Mesendoderm (in vitro differentiated cells): ENCODE results near the gene PRIM2.
"Not testable (repeated sequence)": the region's sequence is repeated elsewhere in the genome, so short reads cannot be mapped to it uniquely, and the experiment has no call there.

Experiments
- DNase-seq: peaks from one replicate; pipeline ENCODE4 v3.0.0; 2013
- H2AK5ac ChIP-seq: 2 replicates; pipeline ENCODE4 v1.6.1; 2013; ENCODE audit warnings: low read length, inconsistent platforms
- H2BK120ac ChIP-seq: 2 replicates; pipeline ENCODE4 v1.6.1; 2013; ENCODE audit warnings: low read depth, mild to moderate bottlenecking, low read length, moderate library complexity, mixed read lengths
- H2BK15ac ChIP-seq: replicated peaks from 2 replicates; pipeline ENCODE4 v1.6.1; 2013; ENCODE audit warnings: low read depth, mild to moderate bottlenecking, moderate library complexity
- H2BK5ac ChIP-seq: 2 replicates; pipeline ENCODE4 v1.6.1; 2013; ENCODE audit warnings: low read length, inconsistent platforms
- H3K18ac ChIP-seq: 2 replicates; pipeline ENCODE4 v1.6.1; 2013; ENCODE audit warnings: mild to moderate bottlenecking, low read length, mixed read lengths
- H3K23ac ChIP-seq: one replicate; pipeline ENCODE4 v1.6.1; 2013; ENCODE audit warnings: low read length
- H3K27ac ChIP-seq: 2 replicates; pipeline ENCODE4 v1.5.1; 2013; ENCODE audit warnings: low read depth, mild to moderate bottlenecking, inconsistent platforms, low read length, moderate library complexity
- H3K27me3 ChIP-seq: 2 replicates; pipeline ENCODE4 v1.6.1; 2013; ENCODE audit warnings: low read length, control low read depth, mild to moderate bottlenecking, inconsistent platforms; ENCODE audit not compliant: insufficient read depth, poor library complexity
- H3K36me3 ChIP-seq: 2 replicates; pipeline ENCODE4 v1.6.1; 2013; ENCODE audit warnings: low read length, inconsistent platforms; ENCODE audit not compliant: control insufficient read depth, insufficient read depth
- H3K4ac ChIP-seq: one replicate; pipeline ENCODE4 v1.6.1; 2013; ENCODE audit warnings: low read depth, mild to moderate bottlenecking, low read length, moderate library complexity
- H3K4me1 ChIP-seq: 2 replicates; pipeline ENCODE4 v1.6.1; 2013; ENCODE audit warnings: low read depth, low read length, inconsistent platforms; ENCODE audit not compliant: control insufficient read depth
- H3K4me2 ChIP-seq: 2 replicates; pipeline ENCODE4 v1.6.1; 2013; ENCODE audit warnings: low read length
- H3K4me3 ChIP-seq: 2 replicates; pipeline ENCODE4 v1.5.1; 2013; ENCODE audit warnings: mild to moderate bottlenecking, low read length
- H3K56ac ChIP-seq: one replicate; pipeline ENCODE4 v1.6.1; 2013; ENCODE audit warnings: low read length
- H3K79me1 ChIP-seq: 2 replicates; pipeline ENCODE4 v1.6.1; 2013; ENCODE audit warnings: low read length, inconsistent platforms
- H3K79me2 ChIP-seq: 2 replicates; pipeline ENCODE4 v1.6.1; 2013; ENCODE audit warnings: mild to moderate bottlenecking, low read length; ENCODE audit not compliant: control insufficient read depth, insufficient read depth
- H3K9ac ChIP-seq: 2 replicates; pipeline ENCODE4 v1.6.1; 2013; ENCODE audit warnings: low read length, inconsistent platforms
- H4K5ac ChIP-seq: one replicate; pipeline ENCODE4 v1.6.1; 2013; ENCODE audit warnings: low read length
- H4K8ac ChIP-seq: one replicate; pipeline ENCODE4 v1.6.1; 2013; ENCODE audit warnings: low read depth, mild to moderate bottlenecking, control low read depth, low read length, moderate library complexity
- WGBS: extraction: QIAGEN DNeasy Blood & Tissue Kit; methylation state at CpG from one replicate; pipeline ENCODE4 v1.1.7; 2013; ENCODE audit warnings: low lambda C conversion rate, missing lambda C conversion rate; ENCODE audit not compliant: insufficient coverage; ENCODE audit errors: extremely low coverage; 5-methylcytosine and 5-hydroxymethylcytosine counted together

The PRIM2 gene

GRCh38 chr6:57305107-57305506 lies 12.3 kb upstream of the PRIM2 start:
- Histone ChIP-seq H3K4me2 (no peak overlapping the region), H3K4ac (no peak overlapping the region), H2BK120ac (no peak overlapping the region), H2AK5ac (no peak overlapping the region), H3K4me3 (no peak overlapping the region), H3K23ac (no peak overlapping the region), H3K18ac (no peak overlapping the region), H3K27ac (no peak overlapping the region), H4K5ac (no peak overlapping the region), H3K56ac (no peak overlapping the region), H2BK5ac (no peak overlapping the region), H3K36me3 (no peaks in the 10 kb centered on the region), H3K27me3 (no peaks in the 10 kb centered on the region), H3K79me2 (no peaks in the 10 kb centered on the region), H4K8ac (no peak overlapping the region), H3K9ac (no peak overlapping the region), H3K79me1 (no peaks in the 10 kb centered on the region), H2BK15ac (no peak overlapping the region), H3K4me1 (no peaks in the 10 kb centered on the region)
- no peak for DNase-seq
- WGBS: no CpG with 5 or more reads among the region's 3 CpGs

DNA sequence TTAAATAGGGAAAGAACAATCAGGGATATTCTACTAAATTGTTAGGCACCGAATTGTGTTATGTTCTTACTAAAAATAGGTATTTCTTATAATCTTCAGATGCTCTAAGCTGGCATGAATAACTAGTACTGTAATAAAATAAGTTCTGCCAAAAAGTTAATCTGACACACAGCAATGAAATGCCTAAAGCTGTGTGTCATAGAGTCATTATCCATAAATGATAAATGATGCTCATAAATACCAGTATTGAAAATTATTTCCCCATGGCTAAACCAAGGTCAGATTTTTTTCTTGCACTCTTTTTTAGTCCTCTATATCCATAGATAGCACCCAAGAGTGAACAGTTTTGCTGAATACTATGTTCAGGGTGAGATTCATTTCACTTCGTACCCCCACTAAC lies 11.7 kb upstream of the PRIM2 start:
- Histone ChIP-seq H3K27me3 (no peaks in the 10 kb centered on the region), H3K4me1 (no peaks in the 10 kb centered on the region), H2BK120ac (no peak overlapping the region), H3K79me2 (no peaks in the 10 kb centered on the region), H3K79me1 (no peaks in the 10 kb centered on the region), H4K5ac (no peak overlapping the region), H3K18ac (no peak overlapping the region), H3K4ac (no peak overlapping the region), H3K36me3 (no peaks in the 10 kb centered on the region), H3K4me3 (no peak overlapping the region), H3K4me2 (no peak overlapping the region), H3K27ac (no peak overlapping the region), H3K56ac (no peak overlapping the region), H2BK15ac (no peak overlapping the region), H3K23ac (no peak overlapping the region), H3K9ac (no peak overlapping the region), H4K8ac (no peak overlapping the region), H2AK5ac (no peak overlapping the region), H2BK5ac (no peak overlapping the region)
- no CpG with 5 or more reads among the region's 2 CpGs for WGBS
- DNase-seq: no peak

DNA sequence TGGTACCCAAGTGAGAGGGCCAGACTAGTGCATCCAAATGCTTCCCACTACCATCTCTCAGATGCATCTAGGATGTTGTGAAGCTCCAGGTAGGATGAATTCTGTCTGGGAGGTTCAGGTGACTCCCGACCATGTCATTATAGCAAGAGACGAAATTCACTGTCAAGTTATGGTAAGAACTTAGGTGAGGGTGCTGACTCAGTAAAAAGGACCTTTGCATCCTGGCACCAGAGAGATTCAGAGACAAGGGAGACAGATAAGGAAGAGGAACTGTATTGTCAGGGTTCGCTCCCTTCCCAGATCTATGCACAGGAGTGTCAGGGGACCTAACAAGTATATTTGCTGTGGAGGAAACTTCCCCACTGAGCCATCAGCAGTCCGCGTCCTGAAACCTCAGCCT lies 11.2 kb upstream of the PRIM2 start:
- Histone ChIP-seq H2BK5ac (no peak overlapping the region), H3K56ac (no peak overlapping the region), H2AK5ac (no peak overlapping the region), H3K27ac (no peak overlapping the region), H3K18ac (no peak overlapping the region), H3K79me2 (no peaks in the 10 kb centered on the region), H3K9ac (no peak overlapping the region), H3K36me3 (no peaks in the 10 kb centered on the region), H2BK15ac (no peak overlapping the region), H3K4me3 (no peak overlapping the region), H3K4me1 (no peaks in the 10 kb centered on the region), H3K4me2 (no peak overlapping the region), H3K4ac (no peak overlapping the region), H3K23ac (no peak overlapping the region), H2BK120ac (no peak overlapping the region), H4K5ac (no peak overlapping the region), H3K27me3 (no peaks in the 10 kb centered on the region), H3K79me1 (no peaks in the 10 kb centered on the region), H4K8ac (no peak overlapping the region)
- DNase-seq: no peak
- no CpG with 5 or more reads among the region's 5 CpGs for WGBS

- no peak overlapping the region for H3K9ac ChIP-seq
- H2BK5ac ChIP-seq: no peak overlapping the region
- H3K4me3 ChIP-seq: no peak overlapping the region
- no peak overlapping the region for H4K8ac ChIP-seq
- H3K36me3 ChIP-seq: no peaks in the 10 kb centered on the region
- no peak overlapping the region for H3K4ac ChIP-seq
- H3K18ac ChIP-seq: no peak overlapping the region
- no peak overlapping the region for H3K27ac ChIP-seq
- H3K79me2 ChIP-seq: no peaks in the 10 kb centered on the region
- no peaks in the 10 kb centered on the region for H3K27me3 ChIP-seq
- H3K23ac ChIP-seq: no peak overlapping the region
- H2BK15ac ChIP-seq: no peak overlapping the region
- H3K4me1 ChIP-seq: no peaks in the 10 kb centered on the region
- no peak for DNase-seq
- H3K4me2 ChIP-seq: no peak overlapping the region
- H3K56ac ChIP-seq: no peak overlapping the region
- H2AK5ac ChIP-seq: no peak overlapping the region
- H3K79me1 ChIP-seq: no peaks in the 10 kb centered on the region
- H2BK120ac ChIP-seq: no peak overlapping the region
- no peak overlapping the region for H4K5ac ChIP-seq
- WGBS: no CpG with 5 or more reads among the region's 1 CpG
Observed at GRCh38 chr6:57307850-57308249, 9.6 kb upstream of the PRIM2 start.

DNA sequence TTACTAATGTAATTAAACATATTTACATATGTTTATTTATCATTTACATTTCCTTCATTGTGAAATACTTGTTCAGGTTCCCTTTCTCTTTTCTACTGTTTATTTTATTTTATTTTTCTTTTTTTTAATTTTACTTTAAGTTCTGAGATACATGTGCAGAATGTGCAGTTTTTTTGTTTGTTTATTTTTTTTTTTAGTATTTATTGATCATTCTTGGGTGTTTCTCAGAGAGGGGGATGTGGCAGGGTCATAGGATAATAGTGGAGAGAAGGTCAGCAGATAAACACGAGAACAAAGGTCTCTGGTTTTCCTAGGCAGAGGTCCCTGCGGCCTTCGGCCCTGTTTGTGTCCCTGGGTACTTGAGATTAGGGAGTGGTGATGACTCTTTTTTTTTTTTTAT lies 8.7 kb upstream of the PRIM2 start:
- not testable (repeated sequence) for H3K9ac ChIP-seq, H3K27ac ChIP-seq, H2AK5ac ChIP-seq, H2BK15ac ChIP-seq, H3K79me2 ChIP-seq, H3K36me3 ChIP-seq, H2BK120ac ChIP-seq, H3K23ac ChIP-seq, H3K56ac ChIP-seq, H3K4me3 ChIP-seq, H4K5ac ChIP-seq, H3K18ac ChIP-seq, H3K4ac ChIP-seq, DNase-seq, H3K4me1 ChIP-seq, H4K8ac ChIP-seq, H2BK5ac ChIP-seq, H3K79me1 ChIP-seq, H3K27me3 ChIP-seq, H3K4me2 ChIP-seq
- no CpG with 5 or more reads among the region's 3 CpGs for WGBS

GRCh38 chr6:57310095-57310816 lies 7.2 kb upstream of the PRIM2 start:
- WGBS: no CpG with 5 or more reads among the region's 21 CpGs
- not testable (repeated sequence) for H3K23ac ChIP-seq, H2BK15ac ChIP-seq

More at GRCh38 chr6:57310095-57310816, 7.2 kb upstream of the PRIM2 start:
- not testable (repeated sequence) for H3K9ac ChIP-seq, H3K27ac ChIP-seq, H4K5ac ChIP-seq, H3K27me3 ChIP-seq, H3K79me1 ChIP-seq, H3K56ac ChIP-seq, H3K18ac ChIP-seq, H4K8ac ChIP-seq, H2BK5ac ChIP-seq, H3K36me3 ChIP-seq, DNase-seq, H3K79me2 ChIP-seq, H2AK5ac ChIP-seq, H3K4me2 ChIP-seq, H2BK120ac ChIP-seq, H3K4ac ChIP-seq, H3K4me3 ChIP-seq, H3K4me1 ChIP-seq
